ENCODE data around the gene MORN1.

The MORN1 gene

GRCh38 chr1:2426540-2426939 is 35.2 kb upstream of the MORN1 start:
- H3K4me3 ChIP-seq (ENCODE audit: insufficient read depth, low read depth, low read length) = no peak overlapping the region
- no peaks in the 10 kb centered on the region for H3K36me3 ChIP-seq (ENCODE audit: control insufficient read depth, insufficient read depth, low read length)
- H3K27ac ChIP-seq (ENCODE audit: insufficient read depth, low read depth, low read length, poor library complexity, severe bottlenecking) = no peak overlapping the region
- H3K27me3 ChIP-seq (ENCODE audit: control insufficient read depth, insufficient read depth, low read length, poor library complexity, severe bottlenecking) = no peaks in the 10 kb centered on the region
- 66 to 73% methylated on average over 18 of the region's 18 CpGs for WGBS, 2 experiments
- peaks cover 18% of the 10 kb centered on the region for H3K4me1 ChIP-seq (ENCODE audit: control insufficient read depth, insufficient read depth, low read length)
- no peaks in the 10 kb centered on the region for H3K9me3 ChIP-seq (ENCODE audit: control insufficient read depth, low read length)

- no peaks in the 10 kb centered on the region for H3K27me3 ChIP-seq (ENCODE audit: control insufficient read depth, insufficient read depth, low read length, poor library complexity, severe bottlenecking)
- peaks cover 11% of the 10 kb centered on the region for H3K4me1 ChIP-seq (ENCODE audit: control insufficient read depth, insufficient read depth, low read length)
- H3K9me3 ChIP-seq (ENCODE audit: control insufficient read depth, low read length) = no peaks in the 10 kb centered on the region
- H3K36me3 ChIP-seq (ENCODE audit: control insufficient read depth, insufficient read depth, low read length) = no peaks in the 10 kb centered on the region
- 91% methylated on average over 11 of the region's 11 CpGs for WGBS, 2 experiments
- H3K4me3 ChIP-seq (ENCODE audit: insufficient read depth, low read depth, low read length) = no peak overlapping the region
- no peak overlapping the region for H3K27ac ChIP-seq (ENCODE audit: insufficient read depth, low read depth, low read length, poor library complexity, severe bottlenecking)
Observed at GRCh38 chr1:2425892-2426291, 34.5 kb upstream of the MORN1 start.

- Histone ChIP-seq H3K36me3 (ENCODE audit: control insufficient read depth, insufficient read depth, low read length) (no peaks in the 10 kb centered on the region), H3K4me1 (ENCODE audit: control insufficient read depth, insufficient read depth, low read length) (peaks cover 16% of the 10 kb centered on the region), H3K4me3 (ENCODE audit: insufficient read depth, low read depth, low read length) (no peak overlapping the region), H3K27me3 (ENCODE audit: control insufficient read depth, insufficient read depth, low read length, poor library complexity, severe bottlenecking) (no peaks in the 10 kb centered on the region), H3K9me3 (ENCODE audit: control insufficient read depth, low read length) (no peaks in the 10 kb centered on the region), H3K27ac (ENCODE audit: insufficient read depth, low read depth, low read length, poor library complexity, severe bottlenecking) (no peak overlapping the region)
- WGBS, 2 experiments = 91 to 92% methylated on average over 4 of the region's 4 CpGs
Observed at GRCh38 chr1:2422523-2422922, 31.2 kb upstream of the MORN1 start.

GRCh38 chr1:2419416-2419815 is 28.1 kb upstream of the MORN1 start:
- no peak overlapping the region for H3K4me3 ChIP-seq (ENCODE audit: insufficient read depth, low read depth, low read length)
- H3K27me3 ChIP-seq (ENCODE audit: control insufficient read depth, insufficient read depth, low read length, poor library complexity, severe bottlenecking) = no peaks in the 10 kb centered on the region
- 89% methylated on average over 16 of the region's 16 CpGs for WGBS, 2 experiments
- no peaks in the 10 kb centered on the region for H3K36me3 ChIP-seq (ENCODE audit: control insufficient read depth, insufficient read depth, low read length)
- no peak overlapping the region for H3K27ac ChIP-seq (ENCODE audit: insufficient read depth, low read depth, low read length, poor library complexity, severe bottlenecking)
- no peaks in the 10 kb centered on the region for H3K9me3 ChIP-seq (ENCODE audit: control insufficient read depth, low read length)
- H3K4me1 ChIP-seq (ENCODE audit: control insufficient read depth, insufficient read depth, low read length) = peaks cover 5% of the 10 kb centered on the region

- Histone ChIP-seq H3K9me3 (ENCODE audit: control insufficient read depth, low read length) (no peaks in the 10 kb centered on the region), H3K4me3 (ENCODE audit: insufficient read depth, low read depth, low read length) (no peak overlapping the region), H3K36me3 (ENCODE audit: control insufficient read depth, insufficient read depth, low read length) (no peaks in the 10 kb centered on the region), H3K4me1 (ENCODE audit: control insufficient read depth, insufficient read depth, low read length) (peaks cover 10% of the 10 kb centered on the region), H3K27me3 (ENCODE audit: control insufficient read depth, insufficient read depth, low read length, poor library complexity, severe bottlenecking) (no peaks in the 10 kb centered on the region), H3K27ac (ENCODE audit: insufficient read depth, low read depth, low read length, poor library complexity, severe bottlenecking) (no peak overlapping the region)
- WGBS, 2 experiments = 84 to 86% methylated on average over 16 of the region's 16 CpGs
Observed at GRCh38 chr1:2418791-2419320, 27.5 kb upstream of the MORN1 start.

- H3K4me3 ChIP-seq (ENCODE audit: insufficient read depth, low read depth, low read length) = no peak overlapping the region
- H3K27ac ChIP-seq (ENCODE audit: insufficient read depth, low read depth, low read length, poor library complexity, severe bottlenecking) = no peak overlapping the region
- WGBS, 2 experiments = 84 to 89% methylated on average over 14 of the region's 14 CpGs
- H3K9me3 ChIP-seq (ENCODE audit: control insufficient read depth, low read length) = no peaks in the 10 kb centered on the region
- H3K4me1 ChIP-seq (ENCODE audit: control insufficient read depth, insufficient read depth, low read length) = peaks cover 19% of the 10 kb centered on the region
- no peaks in the 10 kb centered on the region for H3K36me3 ChIP-seq (ENCODE audit: control insufficient read depth, insufficient read depth, low read length)
- H3K27me3 ChIP-seq (ENCODE audit: control insufficient read depth, insufficient read depth, low read length, poor library complexity, severe bottlenecking) = peaks cover 5% of the 10 kb centered on the region
Observed at GRCh38 chr1:2417833-2418225, 26.5 kb upstream of the MORN1 start.

GRCh38 chr1:2417083-2417832 is 25.9 kb upstream of the MORN1 start:
- H3K27ac ChIP-seq (ENCODE audit: insufficient read depth, low read depth, low read length, poor library complexity, severe bottlenecking) = no peak overlapping the region
- 91 to 92% methylated on average over 13 of the region's 13 CpGs for WGBS, 2 experiments
- peaks cover 5% of the 10 kb centered on the region for H3K27me3 ChIP-seq (ENCODE audit: control insufficient read depth, insufficient read depth, low read length, poor library complexity, severe bottlenecking)

GRCh38 chr1:2416403-2416802 is 25.0 kb upstream of the MORN1 start:
- 86 to 88% methylated on average over 12 of the region's 12 CpGs for WGBS, 2 experiments
- no peak overlapping the region for H3K27ac ChIP-seq (ENCODE audit: insufficient read depth, low read depth, low read length, poor library complexity, severe bottlenecking)
- H3K36me3 ChIP-seq (ENCODE audit: control insufficient read depth, insufficient read depth, low read length) = no peaks in the 10 kb centered on the region
- H3K27me3 ChIP-seq (ENCODE audit: control insufficient read depth, insufficient read depth, low read length, poor library complexity, severe bottlenecking) = peaks cover 5% of the 10 kb centered on the region
- H3K4me1 ChIP-seq (ENCODE audit: control insufficient read depth, insufficient read depth, low read length) = peaks cover 23% of the 10 kb centered on the region
- H3K4me3 ChIP-seq (ENCODE audit: insufficient read depth, low read depth, low read length) = no peak overlapping the region
- H3K9me3 ChIP-seq (ENCODE audit: control insufficient read depth, low read length) = no peaks in the 10 kb centered on the region

More at GRCh38 chr1:2417083-2417832, 25.9 kb upstream of the MORN1 start:
- Histone ChIP-seq H3K9me3 (ENCODE audit: control insufficient read depth, low read length) (no peaks in the 10 kb centered on the region), H3K4me1 (ENCODE audit: control insufficient read depth, insufficient read depth, low read length) (peaks cover 19% of the 10 kb centered on the region), H3K36me3 (ENCODE audit: control insufficient read depth, insufficient read depth, low read length) (no peaks in the 10 kb centered on the region), H3K4me3 (ENCODE audit: insufficient read depth, low read depth, low read length) (no peak overlapping the region)

- no peaks in the 10 kb centered on the region for H3K9me3 ChIP-seq (ENCODE audit: control insufficient read depth, low read length)
- H3K27ac ChIP-seq (ENCODE audit: insufficient read depth, low read depth, low read length, poor library complexity, severe bottlenecking) = no peak overlapping the region
- no peak overlapping the region for H3K4me3 ChIP-seq (ENCODE audit: insufficient read depth, low read depth, low read length)
- peaks cover 5% of the 10 kb centered on the region for H3K27me3 ChIP-seq (ENCODE audit: control insufficient read depth, insufficient read depth, low read length, poor library complexity, severe bottlenecking)
- H3K36me3 ChIP-seq (ENCODE audit: control insufficient read depth, insufficient read depth, low read length) = no peaks in the 10 kb centered on the region
- H3K4me1 ChIP-seq (ENCODE audit: control insufficient read depth, insufficient read depth, low read length) = peaks cover 26% of the 10 kb centered on the region
- WGBS, 2 experiments = 91 to 93% methylated on average over 19 of the region's 19 CpGs
Observed at GRCh38 chr1:2415801-2416208, 24.5 kb upstream of the MORN1 start.

- peaks cover 5% of the 10 kb centered on the region for H3K27me3 ChIP-seq (ENCODE audit: control insufficient read depth, insufficient read depth, low read length, poor library complexity, severe bottlenecking)
- H3K4me1 ChIP-seq (ENCODE audit: control insufficient read depth, insufficient read depth, low read length) = peaks cover 26% of the 10 kb centered on the region
- 75 to 83% methylated on average over 11 of the region's 11 CpGs for WGBS, 2 experiments
- H3K36me3 ChIP-seq (ENCODE audit: control insufficient read depth, insufficient read depth, low read length) = no peaks in the 10 kb centered on the region
- H3K4me3 ChIP-seq (ENCODE audit: insufficient read depth, low read depth, low read length) = no peak overlapping the region
- H3K27ac ChIP-seq (ENCODE audit: insufficient read depth, low read depth, low read length, poor library complexity, severe bottlenecking) = no peak overlapping the region
- H3K9me3 ChIP-seq (ENCODE audit: control insufficient read depth, low read length) = no peaks in the 10 kb centered on the region
Observed at GRCh38 chr1:2415337-2415736, 24.0 kb upstream of the MORN1 start.
